Neural progenitor cell (in vitro differentiated cells): ENCODE data around the gene GSG1L. TPM values are rescaled to one million over a fixed set of nuclear protein-coding genes. Genes with fewer than 3 reads are reported as not detected.

Experiments
- DNase-seq: peaks from one replicate; pipeline ENCODE4 v3.0.0-alpha.2; 2016; ENCODE audit warnings: low spot score
- H2AFZ ChIP-seq: fragments of 200-600 bp; sonication (generic); replicated peaks from 2 replicates; pipeline ENCODE4 v1.6.1; 2016; ENCODE audit warnings: antibody characterized with exemption
- H3F3A ChIP-seq: fragments of 200-600 bp; sonication (generic); 2 replicates; pipeline ENCODE4 v1.6.1; 2016; ENCODE audit warnings: antibody characterized with exemption, low read depth
- H3K27ac ChIP-seq: fragments of 200-600 bp; sonication (generic); 2 replicates; pipeline ENCODE4 v1.5.1; 2016; ENCODE audit warnings: mild to moderate bottlenecking
- H3K27me3 ChIP-seq: fragments of 200-600 bp; sonication (generic); 2 replicates; pipeline ENCODE4 v1.6.1; 2016; ENCODE audit warnings: mild to moderate bottlenecking, moderate library complexity
- H3K36me3 ChIP-seq: fragments of 200-600 bp; sonication (generic); 2 replicates; pipeline ENCODE4 v1.5.1; 2016
- H3K4me1 ChIP-seq: fragments of 200-600 bp; sonication (generic); 2 replicates; pipeline ENCODE4 v1.6.1; 2016; ENCODE audit warnings: mixed run types
- H3K4me2 ChIP-seq: fragments of 200-600 bp; sonication (generic); 2 replicates; pipeline ENCODE4 v1.6.1; 2016
- H3K4me3 ChIP-seq: fragments of 200-600 bp; sonication (generic); 2 replicates; pipeline ENCODE4 v1.5.1; 2016
- H3K79me2 ChIP-seq: fragments of 200-600 bp; sonication (generic); 2 replicates; pipeline ENCODE4 v1.6.1; 2016; ENCODE audit warnings: low read depth
- H3K9ac ChIP-seq: fragments of 200-600 bp; sonication (generic); 2 replicates; pipeline ENCODE4 v1.6.1; 2016
- H3K9me3 ChIP-seq: fragments of 200-600 bp; sonication (generic); 2 replicates; pipeline ENCODE4 v1.5.1; 2016; ENCODE audit warnings: low read depth
- H4K20me1 ChIP-seq: fragments of 200-600 bp; sonication (generic); 2 replicates; pipeline ENCODE4 v1.6.1; 2016; ENCODE audit warnings: low read depth
- H3K27ac Mint-ChIP-seq: 3 replicates; pipeline ENCODE4 v1.8.0; 2021; ENCODE audit warnings: mixed read lengths
- H3K27me3 Mint-ChIP-seq: 2 replicates; pipeline ENCODE4 v1.8.0; 2022; ENCODE audit warnings: low read depth, mild to moderate bottlenecking, inconsistent platforms, moderate library complexity, mixed read lengths; ENCODE audit not compliant: insufficient read depth
- H3K36me3 Mint-ChIP-seq: 3 replicates; pipeline ENCODE4 v1.8.0; 2021; ENCODE audit warnings: mixed read lengths
- H3K4me1 Mint-ChIP-seq: 3 replicates; pipeline ENCODE4 v1.8.0; 2021; ENCODE audit warnings: mixed read lengths
- H3K4me3 Mint-ChIP-seq: 3 replicates; pipeline ENCODE4 v1.8.0; 2021; ENCODE audit warnings: mild to moderate bottlenecking, moderate library complexity, mixed read lengths
- H3K9me3 Mint-ChIP-seq: 3 replicates; pipeline ENCODE4 v1.8.0; 2020; ENCODE audit warnings: mixed read lengths
- CTCF ChIP-seq: fragments of 200-600 bp; sonication (generic); IDR thresholded peaks from 2 replicates; pipeline ENCODE4 v1.5.1; 2017; ENCODE audit warnings: antibody characterized with exemption, mild to moderate bottlenecking
- EZH2 ChIP-seq: fragments of 200-600 bp; sonication (generic); IDR thresholded peaks from 2 replicates; pipeline ENCODE4 v1.6.1; 2017; ENCODE audit warnings: antibody characterized with exemption, mild to moderate bottlenecking, moderate library complexity
- EZH2phosphoT487 ChIP-seq: fragments of 200-600 bp; sonication (generic); IDR thresholded peaks from 2 replicates; pipeline ENCODE4 v1.6.1; 2017; ENCODE audit warnings: antibody characterized with exemption
- total RNA-seq: library from RNA; depleted of rRNA; stranded (reverse); fragments of >200 nt; gene quantifications from 2 replicates; pipeline ENCODE4 v1.2.3, GENCODE V29; 2015; ENCODE audit warnings: low replicate concordance

GSG1L gene
- total RNA-seq, 1 donor from 2014 or later, result not detected

GRCh38 chr16:27767081-27767480 lies 296.4 kb downstream of the GSG1L start:
- H3K79me2 ChIP-seq, result no peaks in the 10 kb centered on the region
- Mint-ChIP-seq H3K27ac (no peak overlapping the region), H3K36me3 (peaks cover 23% of the 10 kb centered on the region), H3K4me1 (peaks cover 21% of the 10 kb centered on the region), H3K9me3 (peaks cover 3% of the 10 kb centered on the region), H3K4me3 (no peak overlapping the region), H3K27me3 (no peaks in the 10 kb centered on the region)
- H2AFZ ChIP-seq, result no peak overlapping the region
- peaks cover 7% of the 10 kb centered on the region for H3K9me3 ChIP-seq
- TF ChIP-seq EZH2phosphoT487, result no peak
- no peak for TF ChIP-seq EZH2
- TF ChIP-seq CTCF, result no peak
- no peak for DNase-seq
- no peak overlapping the region for H3K9ac ChIP-seq
- no peaks in the 10 kb centered on the region for H3F3A ChIP-seq
- no peak overlapping the region for H3K4me3 ChIP-seq
- no peak overlapping the region for H3K27ac ChIP-seq
- no peak overlapping the region for H3K4me2 ChIP-seq
- no peaks in the 10 kb centered on the region for H4K20me1 ChIP-seq
- H3K4me1 ChIP-seq, result no peaks in the 10 kb centered on the region
- no peaks in the 10 kb centered on the region for H3K36me3 ChIP-seq
- no peaks in the 10 kb centered on the region for H3K27me3 ChIP-seq

GRCh38 chr16:27766236-27766925 lies 297.1 kb downstream of the GSG1L start:
- H4K20me1 ChIP-seq, result no peaks in the 10 kb centered on the region
- TF ChIP-seq CTCF (no peak), EZH2phosphoT487 (no peak), EZH2 (no peak)
- H3K4me3 Mint-ChIP-seq, result no peak overlapping the region
- no peaks in the 10 kb centered on the region for H3K27me3 Mint-ChIP-seq
- no peak overlapping the region for H3K4me3 ChIP-seq
- H3K9me3 ChIP-seq, result peaks cover 7% of the 10 kb centered on the region
- H3K79me2 ChIP-seq, result no peaks in the 10 kb centered on the region
- H3K4me1 Mint-ChIP-seq, result peaks cover 28% of the 10 kb centered on the region
- no peaks in the 10 kb centered on the region for H3K4me1 ChIP-seq
- H3K9ac ChIP-seq, result no peak overlapping the region
- H3K9me3 Mint-ChIP-seq, result peaks cover 3% of the 10 kb centered on the region
- no peaks in the 10 kb centered on the region for H3K27me3 ChIP-seq
- H3K4me2 ChIP-seq, result no peak overlapping the region
- peaks cover 23% of the 10 kb centered on the region for H3K36me3 Mint-ChIP-seq
- H3F3A ChIP-seq, result no peaks in the 10 kb centered on the region
- H3K36me3 ChIP-seq, result no peaks in the 10 kb centered on the region
- no peak overlapping the region for H3K27ac Mint-ChIP-seq
- DNase-seq, result no peak
- no peak overlapping the region for H2AFZ ChIP-seq
- no peak overlapping the region for H3K27ac ChIP-seq

- no peak overlapping the region for H3K27ac Mint-ChIP-seq
- no peaks in the 10 kb centered on the region for H3K27me3 ChIP-seq
- no peaks in the 10 kb centered on the region for H3K27me3 Mint-ChIP-seq
- no peaks in the 10 kb centered on the region for H4K20me1 ChIP-seq
- H3K9ac ChIP-seq, result no peak overlapping the region
- H3K27ac ChIP-seq, result no peak overlapping the region
- H2AFZ ChIP-seq, result no peak overlapping the region
- H3K36me3 ChIP-seq, result no peaks in the 10 kb centered on the region
- TF ChIP-seq EZH2phosphoT487 (no peak), EZH2 (no peak), CTCF (no peak)
- H3K4me3 ChIP-seq, result no peak overlapping the region
- H3K36me3 Mint-ChIP-seq, result peaks cover 23% of the 10 kb centered on the region
- DNase-seq, result no peak
- peaks cover 7% of the 10 kb centered on the region for H3K9me3 ChIP-seq
- no peaks in the 10 kb centered on the region for H3K79me2 ChIP-seq
- H3K4me3 Mint-ChIP-seq, result no peak overlapping the region
- H3F3A ChIP-seq, result no peaks in the 10 kb centered on the region
- H3K4me1 ChIP-seq, result no peaks in the 10 kb centered on the region
- H3K4me2 ChIP-seq, result no peak overlapping the region
- H3K4me1 Mint-ChIP-seq, result peaks cover 29% of the 10 kb centered on the region
- H3K9me3 Mint-ChIP-seq, result peaks cover 3% of the 10 kb centered on the region
Observed at GRCh38 chr16:27764869-27765675, 298.4 kb downstream of the GSG1L start.
